ENCODE measurements around the gene BABAM2.

Gene BABAM2

GRCh38 chr2:28357948-28358667 is 467.6 kb downstream of the BABAM2 start:
- H3K4me1 ChIP-seq (ENCODE audit: insufficient read depth, low read length), result no peaks in the 10 kb centered on the region
- WGBS, result 90% methylated on average over 18 of the region's 19 CpGs
- H3K4me3 ChIP-seq (ENCODE audit: low read length), result no peak overlapping the region
- H3K27me3 ChIP-seq (ENCODE audit: insufficient read depth, low read length), result no peaks in the 10 kb centered on the region
- no peaks in the 10 kb centered on the region for H3K9me3 ChIP-seq (ENCODE audit: insufficient read depth, low read depth, low read length)
- no peaks in the 10 kb centered on the region for H3K36me3 ChIP-seq (ENCODE audit: insufficient read depth, low read length)
- H3K27ac ChIP-seq (ENCODE audit: low read depth, low read length), result no peak overlapping the region
- no peak overlapping the region for H3K9ac ChIP-seq (ENCODE audit: low read depth, low read length)

- Histone ChIP-seq H3K4me1 (ENCODE audit: insufficient read depth, low read length) (no peaks in the 10 kb centered on the region), H3K27me3 (ENCODE audit: insufficient read depth, low read length) (no peaks in the 10 kb centered on the region), H3K27ac (ENCODE audit: low read depth, low read length) (no peak overlapping the region), H3K36me3 (ENCODE audit: insufficient read depth, low read length) (no peaks in the 10 kb centered on the region), H3K9me3 (ENCODE audit: insufficient read depth, low read depth, low read length) (no peaks in the 10 kb centered on the region), H3K9ac (ENCODE audit: low read depth, low read length) (no peak overlapping the region), H3K4me3 (ENCODE audit: low read length) (no peak overlapping the region)
- WGBS, result 94% methylated on average over 7 of the region's 7 CpGs
Observed at GRCh38 chr2:28358668-28359201, 468.2 kb downstream of the BABAM2 start.

DNA sequence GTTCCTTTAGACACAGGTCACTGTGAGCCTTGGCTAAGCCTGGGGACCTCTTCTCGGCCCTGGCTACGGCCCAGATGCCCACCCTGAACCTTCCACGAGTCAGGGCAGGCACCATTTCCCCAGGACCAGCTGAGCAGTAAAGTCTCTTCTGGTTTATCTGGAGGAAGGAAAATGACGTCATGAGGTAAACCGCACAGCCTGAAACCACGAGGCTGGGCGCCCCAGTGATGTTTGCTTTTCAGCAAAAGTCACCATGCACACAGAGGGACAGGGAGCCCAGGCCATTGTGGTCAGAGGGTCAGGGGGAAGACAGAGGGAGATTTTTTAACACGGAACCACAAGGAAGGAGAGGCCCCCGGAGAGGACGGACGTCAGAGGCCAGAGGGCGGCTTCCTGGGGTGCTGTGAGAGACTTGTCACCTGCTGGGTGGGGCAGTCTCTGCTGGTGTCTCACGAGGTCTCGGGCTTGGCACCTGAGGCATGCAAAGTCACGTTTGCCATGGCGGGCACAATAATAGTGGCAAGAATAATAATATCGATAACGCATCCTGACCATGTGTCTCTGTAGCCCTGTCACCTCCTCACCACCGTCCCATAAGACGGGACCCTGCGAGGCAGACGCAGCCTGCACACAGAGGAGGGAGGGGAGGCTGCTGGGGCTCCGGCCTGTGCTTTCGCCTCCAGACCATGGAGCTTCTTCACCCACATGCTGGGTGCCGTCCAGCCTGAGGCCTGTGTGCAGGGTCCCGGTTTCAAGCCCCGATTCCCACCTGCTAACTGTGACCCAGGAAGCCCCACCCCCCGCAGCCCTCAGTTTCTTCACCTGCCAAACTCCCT is 468.9 kb downstream of the BABAM2 start:
- 87% methylated on average over 28 of the region's 28 CpGs for WGBS
- Histone ChIP-seq H3K4me1 (ENCODE audit: insufficient read depth, low read length) (no peaks in the 10 kb centered on the region), H3K9ac (ENCODE audit: low read depth, low read length) (no peak overlapping the region), H3K4me3 (ENCODE audit: low read length) (no peak overlapping the region), H3K36me3 (ENCODE audit: insufficient read depth, low read length) (no peaks in the 10 kb centered on the region), H3K9me3 (ENCODE audit: insufficient read depth, low read depth, low read length) (no peaks in the 10 kb centered on the region), H3K27ac (ENCODE audit: low read depth, low read length) (no peak overlapping the region), H3K27me3 (ENCODE audit: insufficient read depth, low read length) (no peaks in the 10 kb centered on the region)

GRCh38 chr2:28360058-28360717 is 469.7 kb downstream of the BABAM2 start:
- no peaks in the 10 kb centered on the region for H3K27me3 ChIP-seq (ENCODE audit: insufficient read depth, low read length)
- no peaks in the 10 kb centered on the region for H3K36me3 ChIP-seq (ENCODE audit: insufficient read depth, low read length)
- H3K4me1 ChIP-seq (ENCODE audit: insufficient read depth, low read length), result no peaks in the 10 kb centered on the region
- H3K9me3 ChIP-seq (ENCODE audit: insufficient read depth, low read depth, low read length), result no peaks in the 10 kb centered on the region
- no peak overlapping the region for H3K4me3 ChIP-seq (ENCODE audit: low read length)
- H3K9ac ChIP-seq (ENCODE audit: low read depth, low read length), result no peak overlapping the region
- WGBS, result 91% methylated on average over 16 of the region's 16 CpGs
- H3K27ac ChIP-seq (ENCODE audit: low read depth, low read length), result no peak overlapping the region

GRCh38 chr2:28360718-28361293 is 470.3 kb downstream of the BABAM2 start:
- Histone ChIP-seq H3K9ac (ENCODE audit: low read depth, low read length) (no peak overlapping the region), H3K9me3 (ENCODE audit: insufficient read depth, low read depth, low read length) (no peaks in the 10 kb centered on the region), H3K27me3 (ENCODE audit: insufficient read depth, low read length) (no peaks in the 10 kb centered on the region), H3K36me3 (ENCODE audit: insufficient read depth, low read length) (no peaks in the 10 kb centered on the region), H3K4me1 (ENCODE audit: insufficient read depth, low read length) (no peaks in the 10 kb centered on the region), H3K27ac (ENCODE audit: low read depth, low read length) (no peak overlapping the region), H3K4me3 (ENCODE audit: low read length) (no peak overlapping the region)
- WGBS, result 76% methylated on average over 12 of the region's 12 CpGs

GRCh38 chr2:28361991-28362710 is 471.6 kb downstream of the BABAM2 start:
- Histone ChIP-seq H3K27ac (ENCODE audit: low read depth, low read length) (no peak overlapping the region), H3K4me3 (ENCODE audit: low read length) (no peak overlapping the region), H3K36me3 (ENCODE audit: insufficient read depth, low read length) (no peaks in the 10 kb centered on the region), H3K9ac (ENCODE audit: low read depth, low read length) (no peak overlapping the region), H3K27me3 (ENCODE audit: insufficient read depth, low read length) (no peaks in the 10 kb centered on the region), H3K4me1 (ENCODE audit: insufficient read depth, low read length) (no peaks in the 10 kb centered on the region), H3K9me3 (ENCODE audit: insufficient read depth, low read depth, low read length) (no peaks in the 10 kb centered on the region)
- 80% methylated on average over 12 of the region's 12 CpGs for WGBS

- Histone ChIP-seq H3K4me3 (ENCODE audit: low read length) (no peak overlapping the region), H3K27ac (ENCODE audit: low read depth, low read length) (no peak overlapping the region), H3K36me3 (ENCODE audit: insufficient read depth, low read length) (no peaks in the 10 kb centered on the region), H3K9me3 (ENCODE audit: insufficient read depth, low read depth, low read length) (no peaks in the 10 kb centered on the region), H3K9ac (ENCODE audit: low read depth, low read length) (no peak overlapping the region), H3K27me3 (ENCODE audit: insufficient read depth, low read length) (no peaks in the 10 kb centered on the region), H3K4me1 (ENCODE audit: insufficient read depth, low read length) (no peaks in the 10 kb centered on the region)
- WGBS, result 52% methylated on average over 15 of the region's 15 CpGs
Observed at GRCh38 chr2:28362991-28363521, 472.5 kb downstream of the BABAM2 start.

GRCh38 chr2:28363686-28364280 is 473.3 kb downstream of the BABAM2 start:
- Histone ChIP-seq H3K4me3 (ENCODE audit: low read length) (no peak overlapping the region), H3K36me3 (ENCODE audit: insufficient read depth, low read length) (no peaks in the 10 kb centered on the region), H3K4me1 (ENCODE audit: insufficient read depth, low read length) (no peaks in the 10 kb centered on the region), H3K9ac (ENCODE audit: low read depth, low read length) (no peak overlapping the region), H3K27ac (ENCODE audit: low read depth, low read length) (no peak overlapping the region), H3K27me3 (ENCODE audit: insufficient read depth, low read length) (no peaks in the 10 kb centered on the region), H3K9me3 (ENCODE audit: insufficient read depth, low read depth, low read length) (no peaks in the 10 kb centered on the region)
- 83% methylated on average over 11 of the region's 11 CpGs for WGBS

GRCh38 chr2:28364610-28365009 is 474.1 kb downstream of the BABAM2 start:
- Histone ChIP-seq H3K27me3 (ENCODE audit: insufficient read depth, low read length) (no peaks in the 10 kb centered on the region), H3K4me1 (ENCODE audit: insufficient read depth, low read length) (no peaks in the 10 kb centered on the region), H3K36me3 (ENCODE audit: insufficient read depth, low read length) (no peaks in the 10 kb centered on the region), H3K4me3 (ENCODE audit: low read length) (no peak overlapping the region), H3K27ac (ENCODE audit: low read depth, low read length) (no peak overlapping the region), H3K9me3 (ENCODE audit: insufficient read depth, low read depth, low read length) (no peaks in the 10 kb centered on the region), H3K9ac (ENCODE audit: low read depth, low read length) (no peak overlapping the region)
- 87% methylated on average over 3 of the region's 3 CpGs for WGBS

DNA sequence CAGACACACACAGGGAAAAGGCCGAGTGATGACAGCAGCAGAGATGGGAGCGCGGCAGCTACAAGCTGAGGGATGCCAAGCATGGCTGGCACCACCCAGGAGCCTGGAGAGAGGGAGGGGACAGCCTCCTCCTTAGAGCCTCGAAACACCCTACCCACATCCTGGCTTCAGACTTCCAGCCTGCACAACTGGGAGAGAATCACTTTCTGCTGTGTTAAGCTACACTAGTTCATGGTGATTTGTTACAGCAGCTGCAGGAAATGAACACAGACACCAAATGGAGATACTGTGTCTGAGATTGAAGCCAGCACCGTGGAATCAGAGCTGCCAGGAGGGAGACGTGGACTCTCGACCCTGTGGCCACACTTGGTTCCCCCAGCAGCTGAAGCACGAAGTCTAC is 474.6 kb downstream of the BABAM2 start:
- Histone ChIP-seq H3K27ac (ENCODE audit: low read depth, low read length) (no peak overlapping the region), H3K4me3 (ENCODE audit: low read length) (no peak overlapping the region), H3K27me3 (ENCODE audit: insufficient read depth, low read length) (no peaks in the 10 kb centered on the region), H3K4me1 (ENCODE audit: insufficient read depth, low read length) (no peaks in the 10 kb centered on the region), H3K9ac (ENCODE audit: low read depth, low read length) (no peak overlapping the region), H3K9me3 (ENCODE audit: insufficient read depth, low read depth, low read length) (no peaks in the 10 kb centered on the region), H3K36me3 (ENCODE audit: insufficient read depth, low read length) (no peaks in the 10 kb centered on the region)
- 92% methylated on average over 8 of the region's 8 CpGs for WGBS
